Gastrocnemius medialis (tissue), 4 donors: ENCODE data around the gene SMAD6.

Experiments
- POLR2A ChIP-seq, 2 donors: fragments of 450-650 bp; IDR thresholded peaks; one replicate each; pipeline ENCODE4 v1.6.1; 2017; ENCODE audit warnings: antibody characterized with exemption in 2 of 2, mild to moderate bottlenecking in 2 of 2, moderate library complexity in 2 of 2
- TF ChIP-seq, protein P1 (sequence below), 5 experiments: fragments of 450-650 bp in 3 of 5; fragments of 200-600 bp in 2 of 5; sonication (generic) in 2 of 5; IDR thresholded peaks in 4 of 5; conservative IDR thresholded peaks in 1 of 5; 1 replicate in 4 of 5; 2 replicates in 1 of 5; pipeline ENCODE4 v1.5.1; 2016 to 2019; ENCODE audit warnings: antibody characterized with exemption in 5 of 5, mild to moderate bottlenecking in 3 of 5, moderate library complexity in 3 of 5

- TF ChIP-seq POLR2A (IDR thresholded peaks at IDR 0.05): no peak
- TF ChIP-seq, protein P1, sequence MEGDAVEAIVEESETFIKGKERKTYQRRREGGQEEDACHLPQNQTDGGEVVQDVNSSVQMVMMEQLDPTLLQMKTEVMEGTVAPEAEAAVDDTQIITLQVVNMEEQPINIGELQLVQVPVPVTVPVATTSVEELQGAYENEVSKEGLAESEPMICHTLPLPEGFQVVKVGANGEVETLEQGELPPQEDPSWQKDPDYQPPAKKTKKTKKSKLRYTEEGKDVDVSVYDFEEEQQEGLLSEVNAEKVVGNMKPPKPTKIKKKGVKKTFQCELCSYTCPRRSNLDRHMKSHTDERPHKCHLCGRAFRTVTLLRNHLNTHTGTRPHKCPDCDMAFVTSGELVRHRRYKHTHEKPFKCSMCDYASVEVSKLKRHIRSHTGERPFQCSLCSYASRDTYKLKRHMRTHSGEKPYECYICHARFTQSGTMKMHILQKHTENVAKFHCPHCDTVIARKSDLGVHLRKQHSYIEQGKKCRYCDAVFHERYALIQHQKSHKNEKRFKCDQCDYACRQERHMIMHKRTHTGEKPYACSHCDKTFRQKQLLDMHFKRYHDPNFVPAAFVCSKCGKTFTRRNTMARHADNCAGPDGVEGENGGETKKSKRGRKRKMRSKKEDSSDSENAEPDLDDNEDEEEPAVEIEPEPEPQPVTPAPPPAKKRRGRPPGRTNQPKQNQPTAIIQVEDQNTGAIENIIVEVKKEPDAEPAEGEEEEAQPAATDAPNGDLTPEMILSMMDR (IDR thresholded peaks at IDR 0.05 in 4 of 5, conservative IDR thresholded peaks at IDR 0.05 in 1 of 5): no peak
These were observed 9.8 kb downstream of the SMAD6 start for GRCh38 chr15:66711862-66712261.
